Cardiac muscle cell (in vitro differentiated cells and primary cell): ENCODE data around the gene IL17RD. TPM values are rescaled to one million over a fixed set of nuclear protein-coding genes. Genes with fewer than 3 reads are reported as not detected.

ENCODE experiments used
- DNase-seq, 2 donors: peaks; one replicate each; pipeline versions ENCODE4 v3.0.0 to v3.0.0-alpha.2; 2010 to 2017; ENCODE audit warnings: low read depth in 1 of 2, low spot score in 1 of 2
- H3K27ac ChIP-seq: fragments of 200-600 bp; sonication (generic); 2 replicates; pipeline ENCODE4 v1.5.1; 2016
- H3K27me3 ChIP-seq: fragments of 200-600 bp; sonication (generic); 2 replicates; pipeline ENCODE4 v1.6.0; 2016; ENCODE audit warnings: control low read depth
- H3K36me3 ChIP-seq: fragments of 200-600 bp; sonication (generic); 2 replicates; pipeline ENCODE4 v1.5.1; 2016; ENCODE audit warnings: control low read depth
- H3K4me1 ChIP-seq: fragments of 200-600 bp; sonication (generic); 2 replicates; pipeline ENCODE4 v1.8.1; 2017; ENCODE audit warnings: low read depth, mild to moderate bottlenecking, mixed run types
- H3K4me3 ChIP-seq: fragments of 200-600 bp; sonication (generic); 2 replicates; pipeline ENCODE4 v1.5.1; 2016; ENCODE audit warnings: mild to moderate bottlenecking
- H3K9me3 ChIP-seq: fragments of 200-600 bp; sonication (generic); 2 replicates; pipeline ENCODE4 v1.5.1; 2017; ENCODE audit warnings: low read depth, mild to moderate bottlenecking, control low read depth
- CTCF ChIP-seq: IDR thresholded peaks from 2 replicates; pipeline ENCODE4 v1.5.1; 2012; ENCODE audit warnings: low read depth, mild to moderate bottlenecking, low read length
- polyA plus RNA-seq: library from polyadenylated mRNA; unstranded; fragments of >200 nt; fragmentation: Nextera tagmentation; extraction: Ambion mirVana; gene quantifications from 2 replicates; pipeline ENCODE4 v1.2.1, GENCODE V29; 2016
- total RNA-seq: library from RNA; depleted of rRNA; stranded (reverse); fragments of >200 nt; gene quantifications from 2 replicates; pipeline ENCODE4 v1.2.3, GENCODE V29; 2016

IL17RD gene
- total and polyA plus RNA-seq, 2 experiments from 2014 or later: 7.4 to 110 TPM

- TF ChIP-seq CTCF: no peak
- no peaks in the 10 kb centered on the region for H3K9me3 ChIP-seq
- H3K27me3 ChIP-seq: no peaks in the 10 kb centered on the region
- no peaks in the 10 kb centered on the region for H3K4me1 ChIP-seq
- DNase-seq: peak in 1 of 2 donors; percentile 67
- H3K27ac ChIP-seq: peak overlapping the region; percentile 14
- H3K4me3 ChIP-seq: no peak overlapping the region
- H3K36me3 ChIP-seq: peaks cover 20% of the 10 kb centered on the region
Observed at GRCh38 chr3:57091521-57092273, 73.5 kb downstream of the IL17RD start.

DNA sequence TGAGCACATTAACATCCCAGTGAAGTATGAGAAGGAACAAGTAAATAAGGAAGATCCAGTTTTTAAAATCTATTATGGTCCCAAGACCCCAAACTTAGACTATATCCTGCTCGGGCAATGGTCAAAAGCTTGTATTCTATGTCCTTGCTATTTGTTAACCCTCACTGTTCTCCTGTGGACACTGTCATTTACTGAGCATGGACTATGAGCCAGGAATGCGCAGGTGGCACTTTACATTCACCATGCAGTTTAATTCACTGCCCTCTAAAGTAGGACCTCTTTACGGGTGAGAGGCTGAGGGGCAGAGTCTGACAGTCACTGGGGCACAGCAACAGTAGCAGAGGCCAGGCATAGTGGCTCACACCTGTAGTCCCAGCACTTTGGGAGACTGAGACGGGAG is 76.1 kb downstream of the IL17RD start:
- Histone ChIP-seq H3K36me3 (no peaks in the 10 kb centered on the region), H3K9me3 (no peaks in the 10 kb centered on the region), H3K4me3 (no peak overlapping the region), H3K27ac (no peak overlapping the region), H3K27me3 (no peaks in the 10 kb centered on the region), H3K4me1 (no peaks in the 10 kb centered on the region)
- no peak for TF ChIP-seq CTCF
- DNase-seq: no peak

DNA sequence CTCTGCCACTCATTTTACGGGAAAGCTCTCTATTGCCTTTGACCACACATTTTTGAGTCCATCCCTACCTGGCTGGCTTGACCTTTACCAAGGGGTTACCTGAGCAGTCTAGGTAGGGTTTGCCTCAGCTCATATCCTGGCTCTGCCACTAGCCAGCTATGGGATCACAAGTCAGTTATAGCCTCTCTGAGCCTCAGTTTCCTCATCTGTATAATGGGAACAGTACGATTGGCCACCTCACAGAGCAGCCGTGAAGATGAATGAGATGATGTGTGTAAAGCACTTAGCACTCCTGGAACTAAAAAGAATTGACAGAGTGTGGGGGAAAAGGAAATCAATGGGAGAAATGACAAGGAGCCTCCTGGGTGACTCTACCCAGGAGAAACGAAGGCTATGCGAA is 76.7 kb downstream of the IL17RD start:
- H3K4me1 ChIP-seq: no peaks in the 10 kb centered on the region
- no peak for TF ChIP-seq CTCF

GRCh38 chr3:57087361-57088092 is 77.6 kb downstream of the IL17RD start:
- Histone ChIP-seq H3K4me1 (no peaks in the 10 kb centered on the region), H3K4me3 (no peak overlapping the region)
- no peak for TF ChIP-seq CTCF

More for the DNA sequence above, 76.7 kb downstream of the IL17RD start:
- Histone ChIP-seq H3K27ac (no peak overlapping the region), H3K9me3 (no peaks in the 10 kb centered on the region), H3K36me3 (no peaks in the 10 kb centered on the region), H3K4me3 (no peak overlapping the region), H3K27me3 (no peaks in the 10 kb centered on the region)
- no peak for DNase-seq

GRCh38 chr3:57086201-57086600 is 79.0 kb downstream of the IL17RD start:
- H3K27ac ChIP-seq: no peak overlapping the region
- H3K4me1 ChIP-seq: no peaks in the 10 kb centered on the region
- H3K4me3 ChIP-seq: no peak overlapping the region
- no peaks in the 10 kb centered on the region for H3K9me3 ChIP-seq
- no peak for TF ChIP-seq CTCF
- no peaks in the 10 kb centered on the region for H3K27me3 ChIP-seq
- no peaks in the 10 kb centered on the region for H3K36me3 ChIP-seq
- DNase-seq: peak in 1 of 2 donors; percentile 26

More at GRCh38 chr3:57087361-57088092, 77.6 kb downstream of the IL17RD start:
- H3K36me3 ChIP-seq: no peaks in the 10 kb centered on the region
- no peaks in the 10 kb centered on the region for H3K9me3 ChIP-seq
- H3K27ac ChIP-seq: no peak overlapping the region
- H3K27me3 ChIP-seq: no peaks in the 10 kb centered on the region
- DNase-seq: no peak
